SH-SY5Y (cell line): ENCODE data around the gene CHD6.

Experiments
- GATA2 ChIP-seq: IDR thresholded peaks from 2 replicates; pipeline ENCODE4 v1.6.1; 2011; ENCODE audit warnings: mild to moderate bottlenecking, low read depth, low read length
- GATA3 ChIP-seq: IDR thresholded peaks from 2 replicates; pipeline ENCODE4 v1.6.1; 2011; ENCODE audit warnings: low read depth, mild to moderate bottlenecking, low read length, moderate library complexity

DNA sequence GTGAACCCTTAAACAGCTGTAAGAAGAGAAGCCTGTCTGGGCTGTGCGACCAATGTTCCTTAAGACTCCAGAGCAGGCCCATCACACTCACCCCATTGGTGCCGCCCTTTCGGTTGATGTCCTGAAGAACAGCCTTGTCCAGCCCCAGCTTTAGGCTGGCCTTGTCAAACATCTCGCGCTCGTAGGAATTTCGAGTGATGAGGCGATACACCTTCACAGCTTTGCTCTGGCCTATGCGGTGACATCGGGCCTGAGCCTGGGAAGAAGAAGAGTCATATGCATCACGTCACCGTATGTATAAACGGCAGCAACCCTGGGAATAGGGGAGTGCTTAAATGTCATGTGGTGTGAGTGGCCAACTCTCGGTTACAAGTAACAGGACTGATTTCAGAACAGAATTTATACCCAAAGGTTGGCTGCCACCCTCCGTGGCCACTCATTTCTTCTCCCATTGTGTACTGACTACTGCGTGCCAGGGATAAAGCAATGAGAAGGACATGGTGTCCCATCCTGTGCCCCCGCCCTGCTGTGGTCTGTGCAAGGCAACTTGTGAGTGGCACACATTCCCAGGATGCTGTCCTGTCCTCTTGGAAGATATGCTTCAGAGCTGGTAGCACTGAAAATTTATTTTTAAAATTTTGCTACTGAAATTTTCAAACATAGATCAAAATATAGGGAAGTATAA lies 160.9 kb downstream of the CHD6 start:
- TF ChIP-seq GATA3 = no peak
- no peak for TF ChIP-seq GATA2
